Hindlimb muscle (tissue), 1 donor: ENCODE data around the gene C7orf25. TPM values are rescaled to one million over a fixed set of nuclear protein-coding genes. Genes with fewer than 3 reads are reported as not detected.
A peak's percentile ranks its signal among the peaks of the same experiment; 100 is the strongest.

ENCODE experiments used
- DNase-seq: peaks from one replicate; pipeline ENCODE4 v3.0.0-alpha.2; 2013
- polyA plus RNA-seq: library from polyadenylated mRNA; unstranded; fragments of 120-200 nt; gene quantifications from one replicate; pipeline ENCODE4 v1.2.1, GENCODE V29; 2013; ENCODE audit not compliant: insufficient read length

The C7orf25 gene
- polyA plus RNA-seq, result 1.8 TPM

GRCh38 chr7:42911454-42912447 is at the start of gene C7orf25:
Gene C7orf25, minus strand, starts transcription at chr7:42912070. Its CDS starts 1,170 bp downstream, at chr7:42910900.
- DNase-seq, result peak; percentile 93

- DNase-seq, result no peak
Observed at GRCh38 chr7:42961170-42961569, 49.3 kb upstream of the C7orf25 start.

- no peak for DNase-seq
Observed at GRCh38 chr7:42960762-42961161, 48.9 kb upstream of the C7orf25 start.

DNA sequence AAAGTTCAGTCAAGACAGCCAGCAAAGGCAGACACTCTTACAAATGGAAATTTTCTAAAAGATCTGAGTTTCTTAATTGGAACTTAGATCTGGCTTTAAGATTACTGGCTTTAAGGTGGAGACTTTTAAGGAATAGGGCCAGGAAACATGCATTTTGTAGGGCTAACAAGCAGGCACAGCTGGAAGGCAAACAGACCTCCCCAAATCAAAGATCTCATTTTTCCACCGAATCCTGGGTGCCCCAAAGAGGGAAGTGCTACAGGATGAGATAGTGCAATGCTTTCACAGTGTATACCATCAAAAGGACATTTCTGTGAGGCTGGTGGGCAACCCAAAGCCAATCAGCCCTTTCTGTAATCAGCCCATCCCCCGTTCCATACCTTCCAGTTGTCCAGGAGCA is 47.7 kb upstream of the C7orf25 start:
- DNase-seq, result no peak

GRCh38 chr7:42956062-42956461 is 44.2 kb upstream of the C7orf25 start:
- DNase-seq, result no peak

DNA sequence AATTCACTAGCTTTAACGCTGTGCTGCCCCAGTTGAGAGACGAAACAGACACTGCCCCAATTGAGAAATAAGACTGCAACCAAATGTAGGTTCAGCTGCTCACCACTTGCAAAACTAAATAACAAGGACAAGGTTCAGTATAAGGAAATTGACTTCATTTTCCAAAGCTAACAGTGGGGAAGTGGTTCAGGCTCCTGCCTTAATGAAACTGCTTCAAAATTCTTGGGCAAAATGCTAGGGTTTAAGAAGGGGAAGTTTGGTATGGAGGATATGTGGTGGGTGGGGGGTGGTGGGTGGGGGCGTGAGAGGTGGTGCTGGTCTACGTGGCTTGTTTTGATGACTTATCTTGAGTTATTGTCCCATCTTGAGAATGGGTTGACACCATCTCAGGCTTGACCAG is 42.1 kb upstream of the C7orf25 start:
- DNase-seq, result no peak

DNA sequence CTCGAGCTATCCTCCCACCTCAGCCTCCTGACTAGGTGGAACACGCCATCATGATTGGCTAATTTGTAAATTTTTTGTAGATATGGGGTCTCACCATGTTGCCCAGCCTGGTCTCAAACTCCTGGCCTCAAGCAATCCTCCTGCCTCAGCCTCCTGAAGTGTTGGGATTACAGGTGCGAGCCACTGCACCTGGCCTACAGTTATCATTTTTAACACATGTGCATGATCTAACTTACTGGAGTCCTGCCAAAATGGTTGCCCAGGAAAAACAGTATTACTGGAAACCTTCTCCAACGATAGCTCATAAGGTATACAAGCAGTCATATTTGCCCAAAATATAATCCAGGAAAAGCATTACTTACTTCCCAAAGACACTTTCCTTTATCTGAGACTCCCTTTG is 40.5 kb upstream of the C7orf25 start:
- no peak for DNase-seq

GRCh38 chr7:42950417-42950816 is 38.5 kb upstream of the C7orf25 start:
- DNase-seq, result no peak

GRCh38 chr7:42947521-42947920 is 35.7 kb upstream of the C7orf25 start:
- no peak for DNase-seq

GRCh38 chr7:42946627-42946950 is 34.7 kb upstream of the C7orf25 start:
- DNase-seq, result no peak

DNA sequence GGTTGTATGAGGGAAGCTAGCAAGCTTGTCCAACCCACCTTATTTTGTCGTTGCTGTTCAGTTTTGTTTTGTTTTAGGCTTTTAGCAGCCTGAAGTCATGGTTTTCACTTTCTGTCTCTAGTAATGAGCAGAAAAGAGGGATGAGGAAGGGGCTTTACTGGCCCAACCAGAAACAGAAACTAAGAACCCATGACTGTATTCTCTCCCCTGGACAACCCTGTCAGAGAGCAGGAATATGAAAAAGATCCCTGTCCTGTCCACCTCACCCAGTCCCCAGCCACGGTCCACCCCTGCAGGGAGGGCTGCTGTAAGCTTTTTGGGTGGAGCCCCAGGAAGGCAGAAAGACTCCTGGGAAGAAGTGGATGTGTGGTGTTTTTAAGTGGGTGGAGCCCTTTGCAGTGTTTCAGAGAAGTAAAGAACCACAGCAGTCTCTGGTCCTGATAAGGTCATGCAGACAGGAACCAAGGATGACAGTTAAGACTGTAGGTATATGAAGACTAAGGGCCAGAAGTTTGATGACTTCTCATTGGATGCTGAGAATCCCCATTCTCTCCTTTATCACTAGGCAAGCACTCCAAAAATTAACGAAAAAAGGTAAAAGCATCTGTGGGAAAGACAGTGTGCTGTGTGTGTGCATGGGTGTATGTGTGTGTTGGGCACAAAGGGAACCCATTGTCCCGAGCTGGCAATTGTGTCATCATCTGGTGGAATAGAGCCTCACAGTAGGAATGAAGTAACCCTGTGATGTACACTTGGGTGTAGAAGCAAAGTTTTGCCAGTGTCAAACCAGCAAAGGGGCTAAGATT is 34.2 kb upstream of the C7orf25 start:
- no peak for DNase-seq

- DNase-seq, result peak; percentile 70
Observed at GRCh38 chr7:42940985-42941847, 29.3 kb upstream of the C7orf25 start.

DNA sequence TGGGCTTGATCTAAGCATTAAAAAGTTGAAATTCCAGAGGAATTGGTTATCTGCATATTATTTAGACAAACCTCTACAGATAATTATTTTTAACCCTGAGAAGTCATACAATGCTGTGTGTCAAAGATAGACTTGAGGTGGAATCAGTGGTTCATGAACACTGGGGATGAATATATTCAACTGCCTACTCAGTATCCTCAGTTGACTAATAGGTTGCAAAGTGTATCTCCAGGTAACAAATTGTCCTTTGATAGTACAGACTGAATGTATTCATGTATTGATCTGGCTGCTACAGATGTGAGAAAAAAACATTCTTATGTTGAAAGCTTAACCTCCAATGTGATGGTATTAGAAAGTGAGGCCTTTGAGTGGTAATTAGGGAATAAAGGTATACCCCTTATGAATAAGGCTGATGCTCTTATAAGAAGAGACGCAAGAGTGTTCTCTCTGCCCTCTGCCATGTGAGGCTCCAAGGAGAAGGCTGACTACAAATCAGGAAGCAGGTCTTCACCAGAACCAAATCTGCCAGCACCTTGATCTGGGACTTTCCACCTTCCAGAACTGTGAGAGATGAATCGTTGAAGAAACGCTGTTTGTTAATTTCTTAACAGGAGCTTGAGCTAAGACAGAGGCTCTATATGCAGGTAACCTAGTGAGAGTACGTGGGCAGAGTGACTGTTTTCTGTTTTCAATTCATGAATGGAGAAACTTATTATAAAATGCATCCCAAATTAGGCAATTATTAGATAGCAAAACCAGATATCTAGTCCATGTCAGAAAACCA is 27.8 kb upstream of the C7orf25 start:
- no peak for DNase-seq

DNA sequence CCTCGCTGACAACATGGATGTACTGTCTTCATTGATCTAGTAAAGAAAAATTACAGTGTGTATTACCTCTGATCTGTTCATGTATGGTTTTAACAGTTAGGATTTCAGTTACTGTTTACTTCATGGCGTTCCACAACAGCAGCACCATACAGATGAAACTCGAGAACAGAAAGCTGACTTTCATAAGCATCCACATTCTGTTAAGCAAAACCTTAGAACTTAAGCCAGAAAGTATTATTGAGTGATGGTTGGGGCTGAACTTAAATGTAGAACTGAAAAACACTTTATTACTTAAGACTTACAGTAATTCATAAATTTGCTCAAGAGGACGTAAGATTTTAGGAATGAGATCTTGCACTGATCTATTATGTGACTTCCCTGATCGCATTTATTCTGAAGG is 24.0 kb upstream of the C7orf25 start:
- no peak for DNase-seq

GRCh38 chr7:42934291-42934690 is 22.4 kb upstream of the C7orf25 start:
- no peak for DNase-seq

- DNase-seq, result peak; percentile 50
Observed at GRCh38 chr7:42932811-42933591, 21.1 kb upstream of the C7orf25 start.

- peak; percentile 96 for DNase-seq
Observed at GRCh38 chr7:42931834-42932651, 20.2 kb upstream of the C7orf25 start, which contains the start of the genes MRPL32 and PSMA2. Gene MRPL32, plus strand, starts transcription at chr7:42932376. Its CDS starts 11 bp downstream, at chr7:42932387. Gene PSMA2, minus strand, starts transcription at chr7:42932174. Its CDS starts 16 bp downstream, at chr7:42932158.

DNA sequence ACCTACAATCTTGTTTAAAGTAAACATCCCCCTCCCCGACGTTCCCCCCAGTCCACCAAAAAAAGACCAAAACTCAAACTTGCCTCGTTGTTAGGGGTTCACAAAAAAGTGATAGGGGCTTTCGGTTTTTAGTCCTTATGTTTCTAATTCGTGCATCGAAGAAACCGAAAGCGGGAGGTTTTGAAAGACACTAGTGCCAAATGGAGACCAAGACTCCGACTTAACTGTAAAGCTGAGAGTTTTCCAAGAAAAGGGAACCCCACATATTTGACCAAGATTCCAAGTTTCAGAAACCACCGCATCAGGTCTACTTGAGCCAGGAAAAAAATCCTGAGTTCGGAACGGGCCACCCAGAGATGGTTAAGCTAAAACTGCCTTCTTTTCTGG is 19.6 kb upstream of the C7orf25 start:
- DNase-seq, result no peak

- no peak for DNase-seq
Observed at GRCh38 chr7:42930889-42931288, 19.0 kb upstream of the C7orf25 start.

GRCh38 chr7:42929449-42929848 is 17.6 kb upstream of the C7orf25 start:
- no peak for DNase-seq
